GM12878 (cell line): ENCODE results near the gene DDR2. TPM values are rescaled to one million over a fixed set of nuclear protein-coding genes. Genes with fewer than 3 reads are reported as not detected.
"Not testable (repeated sequence)": the region's sequence is repeated elsewhere in the genome, so short reads cannot be mapped to it uniquely, and the experiment has no call there.

ENCODE experiments used
- ATAC-seq: fragments of 200-7000 bp; cut with Tn5 transposase; 3 replicates; pipeline ENCODE4 v1.9.1; 2020; ENCODE audit warnings: mild to moderate bottlenecking, moderate library complexity
- BruUV-seq: library from RNA; stranded (reverse); fragments of 400-500 nt; replicated peaks from 2 replicates; lab custom pipeline; 2021; lab: Mats Ljungman, UMichigan
- CTCF ChIA-PET: fragments of 300-600 bp; sonication (Branson Sonifier 250); formaldehyde crosslinking; extraction: SDS; loops from one replicate; lab custom pipeline; 2021; ENCODE audit warnings: inconsistent platforms; lab: Yijun Ruan, JAX
- POLR2A ChIA-PET: fragments of 350-600 bp; formaldehyde crosslinking; extraction: SDS; loops from one replicate; lab custom pipeline; 2021; ENCODE audit warnings: inconsistent platforms; lab: Charles Lee
- RAD21 ChIA-PET: fragments of 300-600 bp; sonication (Branson Sonifier 250); formaldehyde crosslinking; loops from one replicate; lab custom pipeline; 2023; ENCODE audit warnings: antibody characterized with exemption; ENCODE audit not compliant: unreplicated experiment; lab: Charles Lee
- SMC1A ChIA-PET: fragments of 300-600 bp; sonication (Branson Sonifier 250); formaldehyde crosslinking; loops from one replicate; lab custom pipeline; 2023; ENCODE audit not compliant: unreplicated experiment, uncharacterized antibody; lab: Charles Lee
- DNase-seq: peaks from one replicate; pipeline ENCODE4 v3.0.0-alpha.2; 2011; ENCODE audit warnings: low read depth, low spot score
- FAIRE-seq: peaks from 3 replicates; lab custom pipeline; 2011; peaks lifted over from hg19 to GRCh38; lab: Jason Lieb, UNC
- H2AFZ ChIP-seq: 2 replicates; pipeline ENCODE4 v1.6.0; 2011; ENCODE audit warnings: low read depth, low read length, control low read depth; ENCODE audit not compliant: control insufficient read depth
- H3K27ac ChIP-seq: 2 replicates; pipeline ENCODE4 v1.5.1; 2011; ENCODE audit warnings: control low read depth; ENCODE audit not compliant: control insufficient read depth, insufficient read depth
- H3K27me3 ChIP-seq, 2 experiments: replicated peaks in 1 of 2; 2 replicates each; pipeline versions ENCODE4 v1.6.0 to v1.6.1; 2011; ENCODE audit warnings: low read length in 1 of 2; ENCODE audit not compliant: control insufficient read depth in 2 of 2, insufficient read depth in 2 of 2
- H3K36me3 ChIP-seq, 2 experiments: 2 replicates each; pipeline ENCODE4 v1.5.1; 2011; ENCODE audit warnings: low read length in 1 of 2; ENCODE audit not compliant: control insufficient read depth in 2 of 2, insufficient read depth in 2 of 2
- H3K4me1 ChIP-seq: 2 replicates; pipeline ENCODE4 v1.6.1; 2011; ENCODE audit warnings: mild to moderate bottlenecking, low read length, moderate library complexity, mixed read lengths; ENCODE audit not compliant: control insufficient read depth, insufficient read depth
- H3K4me2 ChIP-seq: 2 replicates; pipeline ENCODE4 v1.6.0; 2011; ENCODE audit warnings: control low read depth; ENCODE audit not compliant: control insufficient read depth, insufficient read depth
- H3K4me3 ChIP-seq: fragments of 200-600 bp; sonication (generic); 2 replicates; pipeline ENCODE4 v1.5.1; 2016
- H3K79me2 ChIP-seq: 2 replicates; pipeline ENCODE4 v1.6.0; 2011; ENCODE audit warnings: low read length; ENCODE audit not compliant: control insufficient read depth, insufficient read depth
- H3K9ac ChIP-seq: 2 replicates; pipeline ENCODE4 v1.8.0; 2011; ENCODE audit warnings: low read length, control low read depth, mixed read lengths; ENCODE audit not compliant: control insufficient read depth, insufficient read depth
- H3K9me3 ChIP-seq: replicated peaks from 3 replicates; pipeline ENCODE4 v1.5.1; 2011; ENCODE audit warnings: mild to moderate bottlenecking, low read length; ENCODE audit not compliant: control insufficient read depth, insufficient read depth
- H4K20me1 ChIP-seq: 2 replicates; pipeline ENCODE4 v1.6.0; 2011; ENCODE audit not compliant: control insufficient read depth, insufficient read depth
- ASH2L ChIP-seq: fragments of 300-600, 200-600 bp; sonication (generic); IDR thresholded peaks from 2 replicates; pipeline ENCODE4 v1.6.1; 2017; ENCODE audit warnings: low read depth, mild to moderate bottlenecking, borderline replicate concordance
- BHLHE40 ChIP-seq, 2 experiments: fragments of 450-650 bp in 1 of 2; IDR thresholded peaks; 2 replicates each; pipeline ENCODE4 v1.6.1; 2011 to 2017; ENCODE audit warnings: low read depth in 2 of 2, borderline replicate concordance in 1 of 2, improper control_type of control experiment in 1 of 2, low read length in 1 of 2, mild to moderate bottlenecking in 1 of 2
- FOXK2 ChIP-seq: fragments of 450-650 bp; IDR thresholded peaks from 2 replicates; pipeline ENCODE4 v1.6.1; 2017; ENCODE audit warnings: mild to moderate bottlenecking, moderate library complexity
- GATAD2B ChIP-seq: fragments of 450-650 bp; conservative IDR thresholded peaks from 2 replicates; pipeline ENCODE4 v1.6.1; 2017; ENCODE audit warnings: low read depth, mild to moderate bottlenecking, moderate library complexity
- IRF3 ChIP-seq: fragments of 450-650 bp; IDR thresholded peaks from 2 replicates; pipeline ENCODE4 v1.6.1; 2014; ENCODE audit warnings: mild to moderate bottlenecking
- MEF2A ChIP-seq: IDR thresholded peaks from 2 replicates; pipeline ENCODE4 v1.6.1; 2011; ENCODE audit warnings: low read depth, mild to moderate bottlenecking, low read length, moderate library complexity; ENCODE audit not compliant: insufficient read depth
- NKRF ChIP-seq: fragments of 450-650 bp; conservative IDR thresholded peaks from 2 replicates; pipeline ENCODE4 v1.6.1; 2017; ENCODE audit warnings: mild to moderate bottlenecking, moderate library complexity
- POLR2AphosphoS2 ChIP-seq: IDR thresholded peaks from 2 replicates; pipeline ENCODE4 v1.6.1; 2011; ENCODE audit warnings: low read depth, mild to moderate bottlenecking, low read length, improper control_type of control experiment, moderate library complexity
- STAT3 ChIP-seq: IDR thresholded peaks from 2 replicates; pipeline ENCODE4 v1.6.1; 2011; ENCODE audit warnings: low read depth, low read length, improper control_type of control experiment
- SUZ12 ChIP-seq: fragments of 200-600 bp; sonication (generic); IDR thresholded peaks from one replicate; pipeline ENCODE4 v1.6.1; 2018; ENCODE audit warnings: antibody characterized with exemption, mild to moderate bottlenecking; ENCODE audit not compliant: unreplicated experiment
- ZNF622 ChIP-seq: fragments of 450-650 bp; IDR thresholded peaks from 2 replicates; pipeline ENCODE4 v1.6.1; 2017; ENCODE audit warnings: mild to moderate bottlenecking, inconsistent platforms
- WGBS: methylation state at CpG from one replicate; pipeline ENCODE4 v1.1.6; 2016; ENCODE audit warnings: low lambda C conversion rate; ENCODE audit not compliant: insufficient replicate concordance, insufficient coverage; ENCODE audit errors: missing lambda C conversion rate; 5-methylcytosine and 5-hydroxymethylcytosine counted together
- in situ Hi-C: fragments of 300-500 bp; cut with MboI; formaldehyde crosslinking; loops from 9 replicates; pipeline ENCODE4 v1.14.3; 2018; ENCODE audit warnings: mixed read lengths
- intact Hi-C: fragments of 100-400 bp; cut with micrococcal nuclease; formaldehyde crosslinking; loops from one replicate; pipeline ENCODE4 v1.14.2; 2022; ENCODE audit not compliant: unreplicated experiment
- polyA plus RNA-seq, 11 experiments: library from polyadenylated mRNA; depleted of rRNA in 4 of 11; unstranded in 6 of 11; stranded (reverse) in 5 of 11; fragments of >200 nt; fragmentation: Nextera tagmentation in 4 of 11; fragmentation: Illumina TruSeq in 1 of 11; extraction: Ambion mirVana in 4 of 11; extraction: Trizol in 1 of 11; gene quantifications; 1 replicate in 1 of 11; 2 replicates in 10 of 11; pipeline versions ENCODE4 v1.2.1 to v1.2.3, GENCODE V29; 2011 to 2016; ENCODE audit warnings: inconsistent platforms in 2 of 11, missing spikeins in 2 of 11, low read depth in 1 of 11
- total RNA-seq, 4 experiments: library from RNA; depleted of rRNA in 3 of 4; stranded (reverse); fragments of >200 nt in 3 of 4; fragmentation: Illumina TruSeq in 1 of 4; extraction: Trizol in 1 of 4; gene quantifications; 2 replicates each; pipeline versions ENCODE4 v1.2.1 to v1.2.3, GENCODE V29; 2013 to 2021

Gene DDR2
- total and polyA plus RNA-seq, 10 of the 15 experiments (the other 5 are each of a cell fraction or from before 2014, with no cell fraction given) = 1.9 to 8.8 (median 5.5) TPM

- WGBS = no CpG with 5 or more reads among the region's 1 CpG
- H2AFZ ChIP-seq, intact Hi-C loops, H3K79me2 ChIP-seq, H3K9me3 ChIP-seq, H3K9ac ChIP-seq, H3K4me3 ChIP-seq, in situ Hi-C loops, FAIRE-seq, DNase-seq, H3K36me3 ChIP-seq, BruUV-seq, H3K27ac ChIP-seq, ATAC-seq, H3K4me2 ChIP-seq, H3K4me1 ChIP-seq, RAD21 ChIA-PET, CTCF ChIA-PET, H4K20me1 ChIP-seq, POLR2A ChIA-PET, H3K27me3 ChIP-seq: not testable (repeated sequence)
- SMC1A ChIA-PET = interaction anchor here (1.0 kb wide), 1 partner anchor 98 kb away, joined by 3 read pairs; no protein-coding TSS in a partner anchor
Measured at GRCh38 chr1:162727493-162727892, 95.2 kb downstream of the DDR2 start.

GRCh38 chr1:162728573-162728972 is 96.3 kb downstream of the DDR2 start:
- Histone ChIP-seq H3K9me3 (no peaks in the 10 kb centered on the region), H3K4me1 (no peaks in the 10 kb centered on the region), H3K4me3 (no peak overlapping the region), H3K9ac (no peak overlapping the region), H3K4me2 (no peak overlapping the region), H3K27ac (no peak overlapping the region), H4K20me1 (no peaks in the 10 kb centered on the region), H2AFZ (no peak overlapping the region), H3K36me3 (no peaks in the 10 kb centered on the region), H3K27me3 (no peaks in the 10 kb centered on the region), H3K79me2 (no peaks in the 10 kb centered on the region)
- in situ Hi-C loops = no loop called here
- ChIA-PET SMC1A (interaction anchor here (1.0 kb wide), 1 partner anchor 99 kb away, joined by 3 read pairs; no protein-coding TSS in a partner anchor), POLR2A (no interaction called here), RAD21 (no interaction called here), CTCF (no interaction called here)
- 72% methylated on average over 2 of the region's 2 CpGs for WGBS
- no peak for ATAC-seq
- BruUV-seq = no TSS peak
- TF ChIP-seq POLR2AphosphoS2 = no peak
- TF ChIP-seq ASH2L = no peak
- TF ChIP-seq ZNF622 = no peak
- no peak for TF ChIP-seq SUZ12
- TF ChIP-seq NKRF = no peak
- TF ChIP-seq BHLHE40 (IDR thresholded peaks at IDR 0.05; ENCODE audit: borderline replicate concordance in 1 of 2, low read depth in 2 of 2, low read length in 1 of 2) = no peak
- TF ChIP-seq STAT3 = no peak
- TF ChIP-seq IRF3 = no peak
- TF ChIP-seq MEF2A = no peak
- TF ChIP-seq GATAD2B = no peak
- TF ChIP-seq FOXK2 = no peak
- FAIRE-seq = no peak
- no peak for DNase-seq
- intact Hi-C loops = no loop called here
